Sigmoid colon (tissue), 7 donors: ENCODE results near the gene ACKR2. TPM values are rescaled to one million over a fixed set of nuclear protein-coding genes. Genes with fewer than 3 reads are reported as not detected.

Source experiments
- DNase-seq: peaks from one replicate; pipeline ENCODE4 v3.0.0-alpha.2; 2019
- H3K27ac ChIP-seq, 4 donors: fragments of 200-600 bp; sonication (generic); one replicate each; pipeline ENCODE4 v1.5.1; 2016 to 2019; ENCODE audit warnings: mild to moderate bottlenecking in 1 of 4
- H3K27me3 ChIP-seq, 3 donors: fragments of 200-600 bp; sonication (generic); one replicate each; pipeline ENCODE4 v1.5.1; 2019; ENCODE audit warnings: mild to moderate bottlenecking in 1 of 3
- H3K36me3 ChIP-seq, 4 donors: fragments of 200-600 bp; sonication (generic); one replicate each; pipeline ENCODE4 v1.5.1; 2016 to 2019
- H3K4me1 ChIP-seq, 4 donors: fragments of 200-600 bp; sonication (generic); one replicate each; pipeline ENCODE4 v1.5.1; 2017 to 2019
- H3K4me3 ChIP-seq, 4 donors: fragments of 200-600 bp; sonication (generic); one replicate each; pipeline ENCODE4 v1.5.1; 2017 to 2019; ENCODE audit warnings: mild to moderate bottlenecking in 2 of 4, moderate library complexity in 1 of 4
- H3K9me3 ChIP-seq, 4 donors: fragments of 200-600 bp in 3 of 4; sonication (generic) in 3 of 4; one replicate each; pipeline versions ENCODE4 v1.5.1 to v1.6.1; 2013 to 2019
- CTCF ChIP-seq, 4 experiments: fragments of 450-650 bp in 3 of 4; fragments of 200-600 bp in 1 of 4; IDR thresholded peaks; one replicate each; pipeline ENCODE4 v1.5.1; 2016 to 2019; ENCODE audit warnings: antibody characterized with exemption in 4 of 4, mild to moderate bottlenecking in 3 of 4, moderate library complexity in 2 of 4
- EP300 ChIP-seq, 4 donors: sonication (generic); formaldehyde crosslinking; IDR thresholded peaks; one replicate each; pipeline ENCODE4 v1.6.1; 2017; ENCODE audit warnings: antibody characterized with exemption in 4 of 4
- POLR2A ChIP-seq, 2 donors: fragments of 450-650 bp; IDR thresholded peaks; one replicate each; pipeline ENCODE4 v1.6.1; 2016; ENCODE audit warnings: antibody characterized with exemption in 2 of 2, mild to moderate bottlenecking in 2 of 2, moderate library complexity in 2 of 2
- POLR2AphosphoS5 ChIP-seq, 4 donors: sonication (generic); formaldehyde crosslinking; IDR thresholded peaks; one replicate each; pipeline ENCODE4 v1.6.1; 2017; ENCODE audit warnings: antibody characterized with exemption in 4 of 4
- WGBS, 2 donors: extraction: QIAGEN DNeasy Blood & Tissue Kit; methylation state at CpG; one replicate each; pipeline ENCODE4 v1.1.7; 2013; 5-methylcytosine and 5-hydroxymethylcytosine counted together
- intact Hi-C: fragments of 100-400 bp; cut with DNase I; formaldehyde crosslinking; loops from one replicate; pipeline ENCODE4 v1.15.1; 2023
- polyA plus RNA-seq, 3 donors: library from polyadenylated mRNA; stranded (reverse); fragments of 200-250 nt; gene quantifications; one replicate each; pipeline ENCODE4 v1.2.3, GENCODE V29; 2013
- total RNA-seq, 4 donors: library from RNA; depleted of rRNA; stranded (reverse); fragments of >200 nt; gene quantifications; one replicate each; pipeline ENCODE4 v1.1.0, GENCODE V29; 2016
- donor health status: healthy with polysubstance abuse.
- donor health status: Bipolar disorder and iron deficiency.
- donor health status: healthy.

ACKR2 gene
- total and polyA plus RNA-seq, 7 donors, result 1.2 to 8.6 (median 1.9) TPM

- H3K9me3 ChIP-seq, result no peaks in the 10 kb centered on the region
- peak overlapping the region; percentile 17 to 77 (median 28) for H3K27ac ChIP-seq
- TF ChIP-seq EP300 (IDR thresholded peaks at IDR 0.05) (no peak), POLR2AphosphoS5 (IDR thresholded peaks at IDR 0.05) (no peak), CTCF (IDR thresholded peaks at IDR 0.05) (no peak), POLR2A (IDR thresholded peaks at IDR 0.05) (no peak)
- no peak overlapping the region for H3K4me3 ChIP-seq
- no peaks in the 10 kb centered on the region for H3K27me3 ChIP-seq
- intact Hi-C loops, result no loop called here
- peaks cover 0 to 36% (median 22%) of the 10 kb centered on the region in 4 donors for H3K4me1 ChIP-seq
- DNase-seq, result no peak
- 88 to 90% methylated on average over 1 of the region's 1 CpG for whole genome bisulfite sequencing, 2 donors
- no peaks in the 10 kb centered on the region for H3K36me3 ChIP-seq
These were observed 35.1 kb downstream of the ACKR2 start for GRCh38 chr3:42844412-42844713.

GRCh38 chr3:42844815-42845214 is 35.6 kb downstream of the ACKR2 start:
- WGBS, 2 donors, result 80 to 95% methylated on average over 4 of the region's 4 CpGs

GRCh38 chr3:42846685-42847522 is 37.7 kb downstream of the ACKR2 start:
- no peak overlapping the region for H3K4me3 ChIP-seq
- no peaks in the 10 kb centered on the region for H3K36me3 ChIP-seq
- TF ChIP-seq CTCF (IDR thresholded peaks at IDR 0.05) (no peak), EP300 (IDR thresholded peaks at IDR 0.05) (no peak), POLR2A (IDR thresholded peaks at IDR 0.05) (no peak), POLR2AphosphoS5 (IDR thresholded peaks at IDR 0.05) (no peak)
- intact Hi-C loops, result no loop called here
- H3K27me3 ChIP-seq, result no peaks in the 10 kb centered on the region
- H3K4me1 ChIP-seq, result peaks cover 0 to 31% (median 21%) of the 10 kb centered on the region in 4 donors
- H3K27ac ChIP-seq, result peak overlapping the region; percentile 31 to 77 (median 52)
- H3K9me3 ChIP-seq, result no peaks in the 10 kb centered on the region
- no peak for DNase-seq
- WGBS, 2 donors, result 44 to 62% methylated on average over 5 of the region's 5 CpGs

More at GRCh38 chr3:42844815-42845214, 35.6 kb downstream of the ACKR2 start:
- Histone ChIP-seq H3K27me3 (no peaks in the 10 kb centered on the region), H3K27ac (peak overlapping the region in 3 of 4 donors; percentile 17 to 77 (median 68)), H3K4me3 (no peak overlapping the region), H3K4me1 (peaks cover 0 to 31% (median 21%) of the 10 kb centered on the region in 4 donors), H3K9me3 (no peaks in the 10 kb centered on the region), H3K36me3 (no peaks in the 10 kb centered on the region)
- intact Hi-C loops, result no loop called here
- no peak for DNase-seq
- no peak for TF ChIP-seq CTCF (IDR thresholded peaks at IDR 0.05)
- no peak for TF ChIP-seq EP300 (IDR thresholded peaks at IDR 0.05)
- TF ChIP-seq POLR2AphosphoS5 (IDR thresholded peaks at IDR 0.05), result no peak
- no peak for TF ChIP-seq POLR2A (IDR thresholded peaks at IDR 0.05)

- H3K36me3 ChIP-seq, result no peaks in the 10 kb centered on the region
- peak overlapping the region; percentile 31 to 77 (median 52) for H3K27ac ChIP-seq
- no peak for DNase-seq
- TF ChIP-seq POLR2AphosphoS5 (IDR thresholded peaks at IDR 0.05) (peak in 1 of 4 donors; percentile 16), POLR2A (IDR thresholded peaks at IDR 0.05) (no peak)
- no peaks in the 10 kb centered on the region for H3K27me3 ChIP-seq
- intact Hi-C loops, result no loop called here
- no peaks in the 10 kb centered on the region for H3K9me3 ChIP-seq
- peaks cover 0 to 31% (median 21%) of the 10 kb centered on the region in 4 donors for H3K4me1 ChIP-seq
- no peak overlapping the region for H3K4me3 ChIP-seq
- WGBS, 2 donors, result 44 to 57% methylated on average over 4 of the region's 4 CpGs
These were observed 38.5 kb downstream of the ACKR2 start for GRCh38 chr3:42847731-42848130.

GRCh38 chr3:42849017-42849416 is 39.8 kb downstream of the ACKR2 start:
- Histone ChIP-seq H3K36me3 (no peaks in the 10 kb centered on the region), H3K4me3 (no peak overlapping the region), H3K4me1 (peaks cover 0 to 24% (median 15%) of the 10 kb centered on the region in 4 donors), H3K27ac (no peak overlapping the region), H3K27me3 (no peaks in the 10 kb centered on the region), H3K9me3 (no peaks in the 10 kb centered on the region)
- 96% methylated on average over 7 of the region's 7 CpGs for WGBS, 2 donors
- DNase-seq, result no peak
- TF ChIP-seq POLR2AphosphoS5 (IDR thresholded peaks at IDR 0.05), result no peak
- TF ChIP-seq POLR2A (IDR thresholded peaks at IDR 0.05), result no peak
- TF ChIP-seq CTCF (IDR thresholded peaks at IDR 0.05), result no peak
- no peak for TF ChIP-seq EP300 (IDR thresholded peaks at IDR 0.05)
- intact Hi-C loops, result no loop called here
